Measurements from ENCODE around the gene NUMB.

DNA sequence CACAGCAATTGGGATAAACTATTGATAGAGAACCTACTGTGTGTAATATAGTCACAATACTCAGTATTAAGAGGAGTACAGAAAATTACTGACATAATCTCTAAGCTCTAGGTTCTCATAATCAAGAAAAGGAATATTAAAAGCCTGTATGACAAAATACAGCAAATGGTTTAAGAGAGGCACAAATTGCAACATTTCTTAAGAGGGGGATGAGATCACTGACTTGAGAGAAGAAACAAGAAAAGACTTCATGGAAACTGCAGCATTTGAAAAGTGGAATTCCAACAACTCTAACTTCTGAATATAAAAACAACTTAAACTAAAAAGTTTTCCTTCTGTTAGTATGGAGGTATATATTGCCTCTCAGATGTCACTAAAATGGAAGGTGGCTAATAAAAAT is 89.7 kb downstream of the NUMB start:
- TF ChIP-seq, protein P1, sequence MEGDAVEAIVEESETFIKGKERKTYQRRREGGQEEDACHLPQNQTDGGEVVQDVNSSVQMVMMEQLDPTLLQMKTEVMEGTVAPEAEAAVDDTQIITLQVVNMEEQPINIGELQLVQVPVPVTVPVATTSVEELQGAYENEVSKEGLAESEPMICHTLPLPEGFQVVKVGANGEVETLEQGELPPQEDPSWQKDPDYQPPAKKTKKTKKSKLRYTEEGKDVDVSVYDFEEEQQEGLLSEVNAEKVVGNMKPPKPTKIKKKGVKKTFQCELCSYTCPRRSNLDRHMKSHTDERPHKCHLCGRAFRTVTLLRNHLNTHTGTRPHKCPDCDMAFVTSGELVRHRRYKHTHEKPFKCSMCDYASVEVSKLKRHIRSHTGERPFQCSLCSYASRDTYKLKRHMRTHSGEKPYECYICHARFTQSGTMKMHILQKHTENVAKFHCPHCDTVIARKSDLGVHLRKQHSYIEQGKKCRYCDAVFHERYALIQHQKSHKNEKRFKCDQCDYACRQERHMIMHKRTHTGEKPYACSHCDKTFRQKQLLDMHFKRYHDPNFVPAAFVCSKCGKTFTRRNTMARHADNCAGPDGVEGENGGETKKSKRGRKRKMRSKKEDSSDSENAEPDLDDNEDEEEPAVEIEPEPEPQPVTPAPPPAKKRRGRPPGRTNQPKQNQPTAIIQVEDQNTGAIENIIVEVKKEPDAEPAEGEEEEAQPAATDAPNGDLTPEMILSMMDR (IDR thresholded peaks at IDR 0.05): no peak
- TF ChIP-seq, protein P2, sequence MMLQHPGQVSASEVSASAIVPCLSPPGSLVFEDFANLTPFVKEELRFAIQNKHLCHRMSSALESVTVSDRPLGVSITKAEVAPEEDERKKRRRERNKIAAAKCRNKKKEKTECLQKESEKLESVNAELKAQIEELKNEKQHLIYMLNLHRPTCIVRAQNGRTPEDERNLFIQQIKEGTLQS (CRISPR knock-in tag; conservative IDR thresholded peaks at IDR 0.05): no peak
- no peak for TF ChIP-seq CBFB (CRISPR knock-in tag; IDR thresholded peaks at IDR 0.05; ENCODE audit: low read depth)
- TF ChIP-seq, protein P3, sequence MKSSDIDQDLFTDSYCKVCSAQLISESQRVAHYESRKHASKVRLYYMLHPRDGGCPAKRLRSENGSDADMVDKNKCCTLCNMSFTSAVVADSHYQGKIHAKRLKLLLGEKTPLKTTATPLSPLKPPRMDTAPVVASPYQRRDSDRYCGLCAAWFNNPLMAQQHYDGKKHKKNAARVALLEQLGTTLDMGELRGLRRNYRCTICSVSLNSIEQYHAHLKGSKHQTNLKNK (CRISPR knock-in tag; IDR thresholded peaks at IDR 0.05): no peak
- TF ChIP-seq, protein P4, sequence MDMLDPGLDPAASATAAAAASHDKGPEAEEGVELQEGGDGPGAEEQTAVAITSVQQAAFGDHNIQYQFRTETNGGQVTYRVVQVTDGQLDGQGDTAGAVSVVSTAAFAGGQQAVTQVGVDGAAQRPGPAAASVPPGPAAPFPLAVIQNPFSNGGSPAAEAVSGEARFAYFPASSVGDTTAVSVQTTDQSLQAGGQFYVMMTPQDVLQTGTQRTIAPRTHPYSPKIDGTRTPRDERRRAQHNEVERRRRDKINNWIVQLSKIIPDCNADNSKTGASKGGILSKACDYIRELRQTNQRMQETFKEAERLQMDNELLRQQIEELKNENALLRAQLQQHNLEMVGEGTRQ (CRISPR knock-in tag; IDR thresholded peaks at IDR 0.05): no peak
- TF ChIP-seq, protein P5, sequence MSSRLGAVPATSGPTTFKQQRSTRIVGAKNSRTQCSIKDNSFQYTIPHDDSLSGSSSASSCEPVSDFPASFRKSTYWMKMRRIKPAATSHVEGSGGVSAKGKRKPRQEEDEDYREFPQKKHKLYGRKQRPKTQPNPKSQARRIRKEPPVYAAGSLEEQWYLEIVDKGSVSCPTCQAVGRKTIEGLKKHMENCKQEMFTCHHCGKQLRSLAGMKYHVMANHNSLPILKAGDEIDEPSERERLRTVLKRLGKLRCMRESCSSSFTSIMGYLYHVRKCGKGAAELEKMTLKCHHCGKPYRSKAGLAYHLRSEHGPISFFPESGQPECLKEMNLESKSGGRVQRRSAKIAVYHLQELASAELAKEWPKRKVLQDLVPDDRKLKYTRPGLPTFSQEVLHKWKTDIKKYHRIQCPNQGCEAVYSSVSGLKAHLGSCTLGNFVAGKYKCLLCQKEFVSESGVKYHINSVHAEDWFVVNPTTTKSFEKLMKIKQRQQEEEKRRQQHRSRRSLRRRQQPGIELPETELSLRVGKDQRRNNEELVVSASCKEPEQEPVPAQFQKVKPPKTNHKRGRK (CRISPR knock-in tag; IDR thresholded peaks at IDR 0.05; ENCODE audit: borderline replicate concordance): no peak

All from WTC11 (cell line).